Measurements from ENCODE around the gene FBXW4.
"Not testable (repeated sequence)": the region's sequence is repeated elsewhere in the genome, so short reads cannot be mapped to it uniquely, and the experiment has no call there.

FBXW4 gene

DNA sequence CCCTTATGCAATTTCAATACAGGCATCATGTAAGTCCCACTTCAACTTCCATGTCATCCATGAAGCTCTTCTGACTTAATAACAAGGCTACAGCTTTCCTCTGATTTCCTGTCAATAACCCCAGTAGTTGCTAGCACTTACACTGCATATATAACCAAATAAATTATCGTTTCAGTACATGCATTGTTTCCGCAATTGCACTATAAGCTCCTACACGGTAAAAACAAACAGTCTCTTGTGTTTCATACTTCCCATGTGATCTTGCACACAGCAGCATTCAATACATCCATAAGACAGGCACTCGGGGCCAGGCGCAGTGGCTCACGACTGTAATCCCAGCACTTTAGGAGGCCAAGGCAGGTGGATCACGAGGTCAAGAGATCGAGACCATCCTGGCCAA is 41.4 kb downstream of the FBXW4 start:
- DNase-seq: no peak

DNA sequence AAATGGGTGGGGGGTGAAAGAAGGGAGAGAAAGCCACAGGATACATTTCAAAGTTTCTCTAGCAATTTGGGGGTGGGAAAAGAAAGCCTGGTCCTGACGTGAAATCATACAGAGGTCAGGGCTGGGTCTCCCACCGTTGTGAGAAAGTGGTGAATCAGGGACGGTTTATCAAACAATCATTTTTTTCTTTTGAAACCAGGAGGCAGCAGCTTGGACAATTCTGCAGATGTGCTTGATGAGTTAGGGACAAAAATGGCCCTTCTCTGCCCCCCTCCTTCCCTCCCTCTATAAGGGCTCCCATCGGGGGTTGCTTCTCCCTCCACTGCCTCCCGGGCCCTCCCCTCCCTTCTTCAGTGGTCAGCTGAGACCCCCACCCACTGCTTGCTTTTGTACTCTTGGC is 43.6 kb downstream of the FBXW4 start:
- DNase-seq: no peak

- no peak for DNase-seq
Measured at GRCh38 chr10:101650863-101651262, 44.1 kb downstream of the FBXW4 start.

GRCh38 chr10:101649525-101650085 is 45.4 kb downstream of the FBXW4 start:
- no peak for DNase-seq

DNA sequence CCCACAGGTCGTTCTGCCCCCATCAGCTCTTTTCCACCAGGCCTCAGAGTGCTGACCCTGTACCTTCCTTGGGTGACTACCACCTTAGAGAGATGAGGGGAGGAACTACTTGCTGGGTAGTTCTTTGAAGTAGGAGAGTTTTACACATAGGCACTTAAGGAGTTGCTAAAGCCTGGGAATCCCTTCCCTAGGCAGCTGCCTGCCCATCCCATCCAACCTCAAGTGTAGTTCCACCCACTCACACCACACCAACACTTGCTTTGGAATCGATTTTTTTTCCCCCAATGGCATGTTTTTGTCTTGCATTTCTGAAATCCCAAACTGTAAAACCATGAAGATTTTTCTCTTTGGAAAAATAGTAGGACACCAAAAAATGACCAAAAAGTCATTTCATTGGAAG is 47.7 kb downstream of the FBXW4 start:
- DNase-seq: no peak

DNA sequence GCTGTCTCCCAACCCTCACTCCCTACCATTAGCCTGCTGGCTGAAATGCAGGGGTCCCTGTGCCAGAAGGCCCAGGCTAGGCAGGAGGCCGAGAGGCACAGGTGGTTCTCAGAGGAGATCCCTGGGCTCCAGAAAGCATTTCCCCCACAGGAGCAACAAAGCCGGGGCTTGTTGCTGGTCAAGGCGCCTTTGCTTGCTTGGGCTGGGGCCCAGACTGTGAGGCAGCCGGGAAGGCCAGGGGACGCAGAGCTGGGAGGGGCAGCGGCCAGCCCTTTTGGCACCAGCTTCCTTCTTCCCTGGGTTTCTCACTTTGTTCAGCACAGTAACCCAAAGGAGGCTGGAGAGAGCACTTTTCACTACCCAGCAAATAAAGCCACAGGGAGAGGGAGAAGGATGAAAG is 48.6 kb downstream of the FBXW4 start:
- DNase-seq: no peak

- DNase-seq: no peak
Measured at GRCh38 chr10:101645659-101646058, 49.3 kb downstream of the FBXW4 start.

GRCh38 chr10:101644002-101644401 is 51.0 kb downstream of the FBXW4 start:
- DNase-seq: no peak

DNA sequence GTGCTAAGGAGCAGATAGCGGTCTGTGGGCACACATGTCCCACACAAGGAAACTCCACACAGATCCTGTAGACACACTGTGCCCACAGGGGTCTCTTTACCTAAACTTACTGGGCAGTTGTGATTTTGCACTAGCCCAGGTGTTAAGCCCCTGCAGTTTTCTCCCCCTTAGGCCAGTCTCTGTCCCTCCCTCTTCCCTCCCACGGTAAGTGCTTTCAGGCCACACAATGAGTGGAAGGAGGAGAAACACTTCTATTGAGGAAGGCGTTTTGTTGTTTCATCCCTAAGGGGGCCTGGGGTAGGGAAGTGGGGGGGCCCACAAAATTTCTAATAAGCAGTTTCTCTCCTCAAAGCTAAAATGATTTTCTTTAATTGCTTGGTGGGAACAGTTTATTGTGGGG is 51.4 kb downstream of the FBXW4 start:
- DNase-seq: no peak

GRCh38 chr10:101639141-101639900 is 55.6 kb downstream of the FBXW4 start:
- DNase-seq: no peak

GRCh38 chr10:101633510-101633909 is 61.5 kb downstream of the FBXW4 start:
- DNase-seq: not testable (repeated sequence)

DNA sequence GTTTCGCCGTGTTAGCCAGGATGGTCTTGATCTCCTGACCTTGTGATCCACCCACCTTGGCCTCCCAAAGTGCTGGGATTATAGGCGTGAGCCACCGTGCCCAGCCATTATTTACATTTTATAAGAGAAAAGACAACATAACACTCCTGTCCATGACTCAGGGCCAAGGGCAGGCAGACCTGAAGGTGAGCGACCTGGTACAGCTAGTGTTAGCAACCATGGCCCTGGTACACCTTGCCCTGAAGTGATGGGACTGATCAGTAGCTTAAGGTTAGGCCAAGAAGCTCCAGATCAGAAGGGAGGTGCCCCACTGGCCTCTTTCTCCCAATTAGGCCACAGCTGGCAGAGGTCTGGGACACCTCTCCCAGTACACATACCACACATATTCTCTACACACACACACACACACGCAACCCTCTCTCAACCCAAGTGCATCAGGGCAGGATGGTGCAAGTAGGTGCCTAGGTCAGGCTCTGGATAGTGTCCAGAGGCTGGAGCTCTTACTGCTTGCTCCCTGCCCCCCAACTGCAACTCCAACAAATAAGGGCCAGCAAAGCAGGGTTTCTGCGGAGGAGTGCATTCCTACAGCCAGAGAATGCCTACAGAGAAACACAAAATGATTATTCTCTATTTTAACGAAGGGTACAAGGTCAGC is 63.0 kb downstream of the FBXW4 start:
- no peak for DNase-seq

DNA sequence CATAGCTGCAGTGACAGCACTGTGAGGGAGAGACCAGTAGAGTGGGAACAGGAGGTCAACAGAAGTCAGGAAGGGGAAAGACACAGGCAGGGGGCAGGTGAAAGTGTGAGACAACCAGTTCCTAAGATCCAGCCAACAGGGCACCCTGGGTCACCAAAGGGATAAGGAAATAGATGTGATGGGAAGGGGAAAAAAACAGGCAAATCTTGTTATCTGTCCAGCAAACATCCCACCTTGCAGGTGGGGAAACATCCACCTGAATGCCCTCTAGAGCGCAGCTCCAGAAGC is 64.4 kb downstream of the FBXW4 start:
- no peak for DNase-seq

- DNase-seq: no peak
Measured at GRCh38 chr10:101629837-101630632, 64.9 kb downstream of the FBXW4 start.

DNA sequence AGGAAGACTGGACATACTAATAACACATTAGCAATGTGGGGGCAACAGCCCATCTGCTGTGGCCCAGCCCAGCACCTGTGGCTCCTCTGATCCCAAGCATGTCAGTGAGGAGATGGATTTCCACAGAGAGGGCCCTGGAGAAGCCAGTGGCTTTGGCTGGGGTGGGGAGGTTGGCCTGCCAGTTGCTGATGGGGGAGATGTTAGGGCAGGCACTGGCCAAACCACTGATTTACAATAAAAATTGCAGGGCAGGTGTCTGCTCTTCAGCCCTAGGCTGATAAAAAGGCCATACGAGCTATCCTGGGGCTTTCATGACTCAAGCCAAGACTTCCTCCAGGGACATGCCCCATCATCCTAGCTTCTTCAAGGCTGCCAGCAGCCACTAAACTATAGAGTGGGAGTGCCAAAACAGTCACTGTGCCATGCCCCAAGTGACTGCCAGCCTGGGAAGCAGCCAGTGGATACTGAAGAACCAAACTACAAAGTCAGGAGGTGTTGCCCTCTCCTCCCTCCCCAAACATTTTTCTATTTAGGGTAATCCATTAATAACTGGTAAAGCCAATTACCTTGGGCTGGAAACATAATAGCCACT is 69.1 kb downstream of the FBXW4 start:
- no peak for DNase-seq

DNA sequence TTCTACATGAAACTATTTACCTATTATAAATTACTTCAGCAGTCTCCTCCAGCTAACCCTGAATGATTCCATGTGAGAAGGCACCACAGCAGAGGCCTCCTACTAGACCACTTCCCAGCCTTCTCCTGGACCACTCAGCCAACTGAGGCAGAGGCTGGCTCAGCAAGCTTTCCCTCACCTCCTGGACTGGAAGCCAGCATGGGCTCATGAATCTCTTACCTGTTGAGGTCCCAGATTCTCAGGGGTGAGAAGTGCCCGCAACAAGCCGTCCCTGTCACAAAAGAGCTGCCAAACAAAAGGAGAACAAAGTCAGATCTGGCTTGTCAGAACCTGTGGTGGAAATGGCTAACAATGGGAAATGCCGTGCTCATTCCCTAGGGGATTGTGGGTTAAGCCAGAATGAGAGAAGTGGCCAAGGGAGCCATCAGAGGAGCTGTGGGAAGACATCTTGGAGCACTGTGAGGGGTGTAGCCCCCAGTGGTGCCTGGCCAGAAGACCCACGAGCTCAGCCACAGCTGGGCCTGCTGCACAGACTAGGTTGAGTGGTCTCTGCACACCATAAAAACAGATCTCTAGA is 70.4 kb downstream of the FBXW4 start:
- no peak for DNase-seq

- no peak for DNase-seq
Measured at GRCh38 chr10:101623528-101623927, 71.4 kb downstream of the FBXW4 start.

DNA sequence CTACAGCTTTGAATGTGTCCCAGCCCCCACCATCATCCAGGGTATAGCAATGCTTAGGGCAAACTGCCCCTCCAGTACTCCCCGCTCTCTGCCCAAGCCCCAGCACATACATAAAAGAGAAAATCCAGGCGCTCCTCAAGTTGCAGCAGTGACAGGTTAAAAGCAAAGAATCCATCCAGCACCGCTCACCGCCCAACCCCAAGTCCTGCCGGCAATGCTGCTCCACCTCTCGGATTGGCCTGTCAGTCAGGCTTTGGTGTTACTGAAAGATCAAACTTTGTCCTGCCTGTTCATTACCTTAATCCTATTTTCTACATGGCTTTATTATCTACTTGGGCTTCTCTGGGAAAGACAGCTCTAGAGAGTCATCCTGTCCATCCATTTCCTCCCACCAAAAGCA is 75.0 kb downstream of the FBXW4 start:
- DNase-seq: no peak

DNA sequence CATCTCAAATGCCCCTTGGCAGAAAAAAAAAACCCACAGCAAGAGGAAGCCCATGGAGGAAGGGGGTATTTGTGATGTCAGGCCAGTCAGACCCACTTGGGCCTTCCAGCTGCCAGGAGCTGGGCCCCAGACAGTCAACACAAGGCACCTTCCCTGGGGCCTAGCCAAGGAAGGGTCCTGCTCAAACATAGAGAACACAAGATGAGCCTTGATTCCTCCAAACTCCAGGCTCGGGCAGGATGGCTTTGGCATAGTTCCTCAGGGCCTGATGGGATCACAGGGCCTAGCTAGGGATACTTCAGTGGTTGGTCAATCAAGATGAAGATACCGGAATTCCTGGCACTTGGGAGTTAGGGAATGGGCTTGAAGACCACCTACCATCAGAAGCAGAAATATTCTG is 76.1 kb downstream of the FBXW4 start:
- DNase-seq: no peak

- no peak for DNase-seq
Measured at GRCh38 chr10:101617824-101618568, 77.0 kb downstream of the FBXW4 start.

- DNase-seq: no peak
Measured at GRCh38 chr10:101617102-101617823, 77.7 kb downstream of the FBXW4 start.
